IPS-20b (cell line): Measurements from ENCODE around the gene PIGX.

ENCODE experiments used
- H3K27ac ChIP-seq: one replicate; pipeline ENCODE4 v1.5.1; 2013; ENCODE audit warnings: low read length
- H3K27me3 ChIP-seq: 2 replicates; pipeline ENCODE4 v1.6.1; 2013; ENCODE audit warnings: mild to moderate bottlenecking, low read length, inconsistent platforms; ENCODE audit not compliant: insufficient read depth
- H3K36me3 ChIP-seq: 2 replicates; pipeline ENCODE4 v1.6.1; 2013; ENCODE audit warnings: low read depth, mild to moderate bottlenecking, inconsistent platforms, low read length, moderate library complexity; ENCODE audit not compliant: insufficient read depth
- H3K4me1 ChIP-seq: 2 replicates; pipeline ENCODE4 v1.6.1; 2013; ENCODE audit warnings: mild to moderate bottlenecking, control low read depth, inconsistent platforms, low read length, moderate library complexity; ENCODE audit not compliant: insufficient read depth
- H3K4me3 ChIP-seq: 2 replicates; pipeline ENCODE4 v1.5.1; 2013; ENCODE audit warnings: mild to moderate bottlenecking, low read length, inconsistent platforms
- H3K9ac ChIP-seq: 2 replicates; pipeline ENCODE4 v1.6.1; 2013; ENCODE audit warnings: low read depth, mild to moderate bottlenecking, inconsistent platforms, low read length, moderate library complexity
- H3K9me3 ChIP-seq: 2 replicates; pipeline ENCODE4 v1.6.1; 2013; ENCODE audit warnings: mild to moderate bottlenecking, low read depth, low read length, inconsistent platforms; ENCODE audit not compliant: insufficient read depth

PIGX gene

DNA sequence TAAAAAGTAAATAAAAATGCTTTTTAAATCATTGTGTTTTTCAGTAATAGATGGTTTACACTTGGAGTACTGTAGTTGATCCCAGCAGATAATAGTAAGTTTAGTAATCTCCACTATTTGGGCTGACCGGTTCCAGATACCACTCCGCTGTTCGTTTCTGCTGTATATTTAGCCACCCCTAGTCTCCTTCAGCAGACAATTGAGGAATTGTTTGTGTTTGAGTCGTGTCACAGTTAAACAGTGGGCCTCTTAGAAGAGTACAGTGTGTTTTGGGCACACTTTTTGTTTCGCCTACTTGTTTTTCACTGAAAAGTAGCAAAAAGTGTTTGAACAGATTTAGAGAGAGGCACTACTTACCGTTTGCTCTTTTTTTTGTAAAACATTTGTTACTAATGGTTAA, 60.7 kb downstream of the PIGX start:
- Histone ChIP-seq H3K9me3 (no peaks in the 10 kb centered on the region), H3K36me3 (no peaks in the 10 kb centered on the region; the same call in 1 of the 2 replicates), H3K4me1 (peaks cover 9% of the 10 kb centered on the region; the same call in 1 of the 2 replicates), H3K4me3 (no peak overlapping the region), H3K9ac (no peak overlapping the region), H3K27me3 (no peaks in the 10 kb centered on the region), H3K27ac (no peak overlapping the region)

- Histone ChIP-seq H3K9me3 (peaks cover 2% of the 10 kb centered on the region; the same call in 1 of the 2 replicates), H3K27ac (no peak overlapping the region), H3K4me1 (peaks cover 9% of the 10 kb centered on the region; the same call in 1 of the 2 replicates), H3K9ac (no peak overlapping the region), H3K4me3 (no peak overlapping the region), H3K27me3 (no peaks in the 10 kb centered on the region), H3K36me3 (peaks cover 4% of the 10 kb centered on the region; the same call in 1 of the 2 replicates)
Measured at GRCh38 chr3:196774191-196774820, 62.1 kb downstream of the PIGX start.

- Histone ChIP-seq H3K4me3 (no peak overlapping the region), H3K9ac (no peak overlapping the region), H3K27ac (no peak overlapping the region), H3K9me3 (peaks cover 8% of the 10 kb centered on the region; the same call in 1 of the 2 replicates), H3K36me3 (peaks cover 10% of the 10 kb centered on the region), H3K27me3 (no peaks in the 10 kb centered on the region), H3K4me1 (peaks cover 9% of the 10 kb centered on the region; the same call in 1 of the 2 replicates)
Measured at GRCh38 chr3:196774848-196775422, 62.8 kb downstream of the PIGX start.

DNA sequence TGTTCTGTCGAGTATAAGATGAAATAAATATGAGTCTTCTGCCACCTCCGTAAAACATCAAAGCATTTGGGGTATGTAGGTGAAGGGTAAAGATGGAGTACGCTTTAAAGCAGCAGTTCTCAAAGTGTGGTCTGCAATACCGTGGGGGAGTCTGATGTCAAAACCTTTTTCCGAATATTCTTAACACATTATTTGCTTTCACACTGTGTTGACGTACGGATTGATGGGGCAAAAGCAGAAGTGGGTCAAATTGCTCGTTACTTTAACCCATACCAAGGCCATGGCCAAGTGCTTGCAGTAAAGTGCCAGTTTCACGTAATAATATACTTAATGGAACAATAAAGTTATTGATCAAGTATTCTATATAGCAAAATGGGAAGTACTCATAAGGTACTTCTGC, 63.8 kb downstream of the PIGX start:
- H3K4me1 ChIP-seq: peaks cover 9% of the 10 kb centered on the region; the same call in 1 of the 2 replicates
- peaks cover 15% of the 10 kb centered on the region for H3K36me3 ChIP-seq
- no peak overlapping the region for H3K9ac ChIP-seq
- no peaks in the 10 kb centered on the region for H3K27me3 ChIP-seq
- H3K9me3 ChIP-seq: peaks cover 14% of the 10 kb centered on the region; the same call in 1 of the 2 replicates
- no peak overlapping the region for H3K27ac ChIP-seq
- no peak overlapping the region for H3K4me3 ChIP-seq

GRCh38 chr3:196777836-196778235, 65.7 kb downstream of the PIGX start:
- Histone ChIP-seq H3K9ac (no peak overlapping the region), H3K9me3 (peaks cover 14% of the 10 kb centered on the region; the same call in 1 of the 2 replicates), H3K4me1 (peaks cover 2% of the 10 kb centered on the region; the same call in 1 of the 2 replicates), H3K36me3 (peaks cover 23% of the 10 kb centered on the region), H3K4me3 (no peak overlapping the region), H3K27me3 (no peaks in the 10 kb centered on the region), H3K27ac (no peak overlapping the region)

DNA sequence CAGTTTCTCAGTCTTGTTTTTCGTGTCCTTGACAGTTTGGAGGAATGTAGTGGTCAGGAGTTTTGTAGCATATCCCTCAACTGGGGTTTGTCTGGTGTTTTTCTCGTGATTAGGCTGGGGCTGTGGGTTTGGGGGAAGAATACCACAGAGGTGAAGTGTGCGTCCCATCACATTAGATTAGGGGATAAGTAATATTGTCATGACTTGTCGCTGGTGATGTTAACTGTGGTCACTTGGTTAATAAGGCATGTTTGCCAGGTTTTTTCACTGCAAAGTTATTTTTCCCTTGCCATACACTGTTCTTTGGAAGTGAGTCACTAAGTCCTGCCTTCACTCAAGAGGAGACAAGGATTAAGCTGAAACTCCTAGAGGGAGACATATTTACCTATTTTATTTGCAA, 66.6 kb downstream of the PIGX start:
- Histone ChIP-seq H3K9me3 (peaks cover 14% of the 10 kb centered on the region; the same call in 1 of the 2 replicates), H3K27me3 (no peaks in the 10 kb centered on the region), H3K36me3 (peaks cover 33% of the 10 kb centered on the region), H3K4me1 (no peaks in the 10 kb centered on the region), H3K27ac (no peak overlapping the region), H3K4me3 (no peak overlapping the region), H3K9ac (no peak overlapping the region)

DNA sequence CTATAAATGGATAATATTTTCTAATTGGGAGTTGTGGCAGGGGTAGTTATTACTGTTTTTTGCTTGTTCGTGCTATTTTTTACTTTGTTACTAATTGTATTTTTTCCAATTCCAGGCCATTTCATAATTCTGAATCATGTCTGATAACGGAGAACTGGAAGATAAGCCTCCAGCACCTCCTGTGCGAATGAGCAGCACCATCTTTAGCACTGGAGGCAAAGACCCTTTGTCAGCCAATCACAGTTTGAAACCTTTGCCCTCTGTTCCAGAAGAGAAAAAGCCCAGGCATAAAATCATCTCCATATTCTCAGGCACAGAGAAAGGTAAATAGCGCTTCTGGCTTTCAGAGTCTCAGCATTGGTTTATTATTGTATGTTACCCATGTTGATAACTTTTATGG, 70.3 kb downstream of the PIGX start:
- Histone ChIP-seq H3K9me3 (peaks cover 14% of the 10 kb centered on the region; the same call in 1 of the 2 replicates), H3K27me3 (no peaks in the 10 kb centered on the region), H3K36me3 (peaks cover 51% of the 10 kb centered on the region), H3K4me3 (no peak overlapping the region), H3K27ac (no peak overlapping the region), H3K4me1 (peaks cover 2% of the 10 kb centered on the region; the same call in 1 of the 2 replicates), H3K9ac (no peak overlapping the region)
